HCT116 (cell line): ENCODE data around the gene LRRN4CL. TPM values are rescaled to one million over a fixed set of nuclear protein-coding genes. Genes with fewer than 3 reads are reported as not detected.

ENCODE experiments used
- ATAC-seq: fragments of 200-7000 bp; cut with Tn5 transposase; 2 replicates; pipeline ENCODE4 v1.9.1; 2020; ENCODE audit warnings: mild to moderate bottlenecking, moderate library complexity
- BruUV-seq: library from RNA; stranded (reverse); fragments of 400-500 nt; replicated peaks from 2 replicates; lab custom pipeline; 2021; lab: Mats Ljungman, UMichigan
- CTCF ChIA-PET: fragments of 300-600 bp; sonication (Branson Sonifier 250); formaldehyde crosslinking; loops from one replicate; lab custom pipeline; 2021; ENCODE audit warnings: antibody characterized with exemption; lab: Charles Lee
- POLR2A ChIA-PET: fragments of 300-600, 350-600 bp; sonication (Branson Sonifier 250); formaldehyde crosslinking; loops from one replicate; lab custom pipeline; 2021; ENCODE audit warnings: antibody characterized with exemption; lab: Charles Lee
- RAD21 ChIA-PET, 2 experiments: fragments of 300-600 bp; sonication (Branson Sonifier 250); formaldehyde crosslinking; loops; one replicate each; lab custom pipeline; 2023; ENCODE audit warnings: low total read pairs in 2 of 2; ENCODE audit not compliant: uncharacterized antibody in 2 of 2, unreplicated experiment in 2 of 2, low non-redundant PET in 1 of 2; lab: Charles Lee
- DNase-seq: peaks from one replicate; pipeline ENCODE4 v3.0.0-alpha.2; 2010; ENCODE audit warnings: low read depth, low spot score
- H2AFZ ChIP-seq: fragments of 200-600 bp; shearing (Covaris generic), sonication (generic); 2 replicates; pipeline ENCODE4 v1.6.1; 2017; ENCODE audit warnings: low read depth, mixed run types, mixed read lengths, antibody characterized with exemption, low read length; ENCODE audit not compliant: poor library complexity, severe bottlenecking
- H3K27ac ChIP-seq: 2 replicates; pipeline ENCODE4 v1.5.1; 2012; ENCODE audit warnings: low read depth, low read length
- H3K27me3 ChIP-seq: fragments of 200-600 bp; sonication (generic); 2 replicates; pipeline ENCODE4 v1.6.1; 2016; ENCODE audit warnings: mixed run types, low read length, mixed read lengths; ENCODE audit not compliant: insufficient read depth
- H3K36me3 ChIP-seq, 2 experiments: fragments of 200-500 bp in 1 of 2; fragments of 200-600 bp in 1 of 2; sonication (Bioruptor generic) in 1 of 2; sonication (generic) in 1 of 2; 2 replicates each; pipeline versions ENCODE4 v1.5.1 to v1.6.1; 2014 to 2016; ENCODE audit warnings: low read length in 2 of 2, inconsistent platforms in 1 of 2, mixed read lengths in 1 of 2, mixed run types in 1 of 2; ENCODE audit not compliant: insufficient read depth in 2 of 2, control insufficient read depth in 1 of 2
- H3K4me1 ChIP-seq, 2 experiments: fragments of 200-600 bp in 1 of 2; sonication (generic) in 1 of 2; 2 replicates each; pipeline versions ENCODE4 v1.5.1 to v1.6.1; 2012 to 2017; ENCODE audit warnings: low read length in 2 of 2, inconsistent platforms in 1 of 2, mild to moderate bottlenecking in 1 of 2, mixed read lengths in 1 of 2, mixed run types in 1 of 2, moderate library complexity in 1 of 2; ENCODE audit not compliant: insufficient read depth in 2 of 2, control insufficient read depth in 1 of 2
- H3K4me2 ChIP-seq: fragments of 200-600 bp; sonication (generic); 2 replicates; pipeline ENCODE4 v1.6.1; 2017; ENCODE audit warnings: mixed run types, low read length, mixed read lengths
- H3K4me3 ChIP-seq, 2 experiments: fragments of 200-600 bp in 1 of 2; sonication (generic) in 1 of 2; replicated peaks in 1 of 2; 2 replicates each; pipeline ENCODE4 v1.5.1; 2011 to 2016; ENCODE audit warnings: low read length in 2 of 2, control low read depth in 1 of 2, low read depth in 1 of 2, mild to moderate bottlenecking in 1 of 2, mixed read lengths in 1 of 2, mixed run types in 1 of 2
- H3K79me2 ChIP-seq: fragments of 200-600 bp; sonication (generic); 2 replicates; pipeline ENCODE4 v1.6.1; 2017; ENCODE audit warnings: mild to moderate bottlenecking, mixed run types, low read length, moderate library complexity, mixed read lengths; ENCODE audit not compliant: insufficient read depth
- H3K9ac ChIP-seq: fragments of 200-600 bp; sonication (generic); 2 replicates; pipeline ENCODE4 v1.6.1; 2016; ENCODE audit warnings: low read length, mixed read lengths
- H3K9me2 ChIP-seq: fragments of 200-600 bp; sonication (generic), shearing (Covaris generic); 2 replicates; pipeline ENCODE4 v1.6.1; 2017; ENCODE audit warnings: mixed run types, mild to moderate bottlenecking, moderate library complexity; ENCODE audit not compliant: insufficient read depth
- H3K9me3 ChIP-seq, 2 experiments: fragments of 200-500 bp in 1 of 2; fragments of 200-600 bp in 1 of 2; sonication (Bioruptor generic) in 1 of 2; sonication (generic) in 1 of 2; 2 replicates each; pipeline ENCODE4 v1.6.1; 2014 to 2017; ENCODE audit warnings: low read length in 2 of 2, mixed read lengths in 2 of 2, inconsistent platforms in 1 of 2, low read depth in 1 of 2, mild to moderate bottlenecking in 1 of 2, mixed run types in 1 of 2, moderate library complexity in 1 of 2; ENCODE audit not compliant: control insufficient read depth in 1 of 2, insufficient read depth in 1 of 2
- H4K20me1 ChIP-seq: fragments of 200-600 bp; sonication (generic), shearing (Covaris generic); 2 replicates; pipeline ENCODE4 v1.6.1; 2017; ENCODE audit warnings: mixed run types, mild to moderate bottlenecking, moderate library complexity; ENCODE audit not compliant: insufficient read depth
- CEBPB ChIP-seq: IDR thresholded peaks from 2 replicates; pipeline ENCODE4 v1.6.1; 2012; ENCODE audit warnings: low read depth
- ELF1 ChIP-seq: IDR thresholded peaks from 2 replicates; pipeline ENCODE4 v1.6.1; 2012; ENCODE audit warnings: low read depth, borderline replicate concordance
- EZH2phosphoT487 ChIP-seq: fragments of 200-600 bp; IDR thresholded peaks from 2 replicates; pipeline ENCODE4 v1.6.1; 2018; ENCODE audit warnings: antibody characterized with exemption, borderline replicate concordance
- FOSL1 ChIP-seq: IDR thresholded peaks from 2 replicates; pipeline ENCODE4 v1.6.1; 2012; ENCODE audit warnings: low read depth
- JUND ChIP-seq: IDR thresholded peaks from 2 replicates; pipeline ENCODE4 v1.6.1; 2012
- RAD21 ChIP-seq: IDR thresholded peaks from 2 replicates; pipeline ENCODE4 v1.6.1; 2012; ENCODE audit warnings: low read depth, mild to moderate bottlenecking
- REST ChIP-seq: IDR thresholded peaks from 2 replicates; pipeline ENCODE4 v1.6.1; 2012; ENCODE audit warnings: low read depth
- TCF7L2 ChIP-seq: IDR thresholded peaks from 2 replicates; pipeline ENCODE4 v1.7.0; 2011; ENCODE audit warnings: borderline replicate concordance, inconsistent platforms; ENCODE audit not compliant: insufficient read depth, insufficient read length; ENCODE audit errors: extremely low read depth
- YY1 ChIP-seq: IDR thresholded peaks from 2 replicates; pipeline ENCODE4 v1.6.1; 2011; ENCODE audit warnings: low read length, low read depth, moderate library complexity, mild to moderate bottlenecking; ENCODE audit not compliant: insufficient replicate concordance; ENCODE audit errors: extremely low read depth
- ZBTB33 ChIP-seq: IDR thresholded peaks from 2 replicates; pipeline ENCODE4 v1.6.1; 2011; ENCODE audit warnings: mild to moderate bottlenecking, low read length, moderate library complexity; ENCODE audit not compliant: insufficient replicate concordance; ENCODE audit errors: extremely low read depth
- ZFX ChIP-seq: fragments of 450-650 bp; IDR thresholded peaks from 2 replicates; pipeline ENCODE4 v1.6.1; 2017
- ZNF274 ChIP-seq: fragments of 200-500 bp; sonication (Bioruptor generic); IDR thresholded peaks from 2 replicates; pipeline ENCODE4 v1.6.1; 2014; ENCODE audit warnings: mild to moderate bottlenecking, low read depth, low read length, inconsistent platforms
- intact Hi-C: fragments of 100-400 bp; cut with micrococcal nuclease; formaldehyde crosslinking; loops from 2 replicates; pipeline ENCODE4 v1.10.0; 2022
- total RNA-seq: library from RNA; stranded (reverse); gene quantifications from one replicate; pipeline ENCODE4 v1.2.1, GENCODE V29; 2021; ENCODE audit not compliant: unreplicated experiment

LRRN4CL gene
- total RNA-seq, 1 experiment from 2014 or later = 0.71 TPM

- ChIA-PET CTCF (interaction anchor here (0.6 kb wide), 1 partner anchor 57 kb away, joined by 3 read pairs; no protein-coding TSS in a partner anchor), POLR2A (interaction anchor here (0.6 kb wide), 1 partner anchor 72 kb away, joined by 4 read pairs; the partner anchor contains the start of genes C11orf98 and CSKMT), RAD21 (no interaction called here)
- Histone ChIP-seq H3K36me3 (peaks cover 14 to 32% of the 10 kb centered on the region in 2 experiments), H3K27ac (no peak overlapping the region), H3K79me2 (peaks cover 14% of the 10 kb centered on the region), H3K9me2 (no peaks in the 10 kb centered on the region), H3K9ac (no peak overlapping the region), H3K4me1 (no peaks in the 10 kb centered on the region), H3K27me3 (no peaks in the 10 kb centered on the region), H4K20me1 (no peaks in the 10 kb centered on the region), H3K4me2 (no peak overlapping the region), H3K9me3 (no peaks in the 10 kb centered on the region), H3K4me3 (no peak overlapping the region), H2AFZ (no peak overlapping the region)
- ATAC-seq (no peak), DNase-seq (no peak)
- intact Hi-C loops = no loop called here
- BruUV-seq = no TSS peak
- no peak for TF ChIP-seq CEBPB
- TF ChIP-seq ZFX = no peak
- TF ChIP-seq REST = no peak
- no peak for TF ChIP-seq FOSL1
- TF ChIP-seq YY1 = no peak
- no peak for TF ChIP-seq ZNF274
- no peak for TF ChIP-seq ELF1
- TF ChIP-seq JUND = no peak
- no peak for TF ChIP-seq TCF7L2
- no peak for TF ChIP-seq EZH2phosphoT487
- TF ChIP-seq ZBTB33 = no peak
- no peak for TF ChIP-seq RAD21
Observed at GRCh38 chr11:62737196-62737595, 47.9 kb upstream of the LRRN4CL start.
